ENCODE data around the gene TARBP2.

TARBP2 gene

DNA sequence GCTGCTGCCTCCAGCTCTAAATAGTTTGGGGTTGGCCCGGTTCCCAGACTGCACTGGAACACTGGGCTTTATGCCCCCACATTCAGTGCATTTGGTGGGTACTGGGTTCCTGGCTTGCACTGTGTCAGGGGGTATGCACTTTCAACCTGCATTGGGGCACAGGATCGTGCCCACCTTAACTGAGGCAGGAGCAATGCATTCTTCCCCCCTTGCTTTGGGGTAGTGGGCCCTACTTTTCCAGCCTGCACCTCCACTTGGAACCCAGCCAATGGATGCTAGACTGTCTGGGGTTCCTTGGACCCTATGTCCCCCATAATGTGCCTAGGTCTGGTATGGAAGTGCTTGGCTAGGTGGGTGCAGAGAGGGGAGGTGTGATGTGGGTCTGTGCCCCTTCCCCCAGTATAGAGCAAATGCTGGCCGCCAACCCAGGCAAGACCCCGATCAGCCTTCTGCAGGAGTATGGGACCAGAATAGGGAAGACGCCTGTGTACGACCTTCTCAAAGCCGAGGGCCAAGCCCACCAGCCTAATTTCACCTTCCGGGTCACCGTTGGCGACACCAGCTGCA lies 615 bp downstream of the TARBP2 start:
- TF ChIP-seq, protein P1, sequence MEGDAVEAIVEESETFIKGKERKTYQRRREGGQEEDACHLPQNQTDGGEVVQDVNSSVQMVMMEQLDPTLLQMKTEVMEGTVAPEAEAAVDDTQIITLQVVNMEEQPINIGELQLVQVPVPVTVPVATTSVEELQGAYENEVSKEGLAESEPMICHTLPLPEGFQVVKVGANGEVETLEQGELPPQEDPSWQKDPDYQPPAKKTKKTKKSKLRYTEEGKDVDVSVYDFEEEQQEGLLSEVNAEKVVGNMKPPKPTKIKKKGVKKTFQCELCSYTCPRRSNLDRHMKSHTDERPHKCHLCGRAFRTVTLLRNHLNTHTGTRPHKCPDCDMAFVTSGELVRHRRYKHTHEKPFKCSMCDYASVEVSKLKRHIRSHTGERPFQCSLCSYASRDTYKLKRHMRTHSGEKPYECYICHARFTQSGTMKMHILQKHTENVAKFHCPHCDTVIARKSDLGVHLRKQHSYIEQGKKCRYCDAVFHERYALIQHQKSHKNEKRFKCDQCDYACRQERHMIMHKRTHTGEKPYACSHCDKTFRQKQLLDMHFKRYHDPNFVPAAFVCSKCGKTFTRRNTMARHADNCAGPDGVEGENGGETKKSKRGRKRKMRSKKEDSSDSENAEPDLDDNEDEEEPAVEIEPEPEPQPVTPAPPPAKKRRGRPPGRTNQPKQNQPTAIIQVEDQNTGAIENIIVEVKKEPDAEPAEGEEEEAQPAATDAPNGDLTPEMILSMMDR (IDR thresholded peaks at IDR 0.05; ENCODE audit: insufficient read depth, low read depth, low read length, missing control alignments), result no peak
- no peak for DNase-seq (ENCODE audit: low read depth)
- peak overlapping the region; percentile 94 for H3K4me3 ChIP-seq (ENCODE audit: low read depth, low read length)

DNA sequence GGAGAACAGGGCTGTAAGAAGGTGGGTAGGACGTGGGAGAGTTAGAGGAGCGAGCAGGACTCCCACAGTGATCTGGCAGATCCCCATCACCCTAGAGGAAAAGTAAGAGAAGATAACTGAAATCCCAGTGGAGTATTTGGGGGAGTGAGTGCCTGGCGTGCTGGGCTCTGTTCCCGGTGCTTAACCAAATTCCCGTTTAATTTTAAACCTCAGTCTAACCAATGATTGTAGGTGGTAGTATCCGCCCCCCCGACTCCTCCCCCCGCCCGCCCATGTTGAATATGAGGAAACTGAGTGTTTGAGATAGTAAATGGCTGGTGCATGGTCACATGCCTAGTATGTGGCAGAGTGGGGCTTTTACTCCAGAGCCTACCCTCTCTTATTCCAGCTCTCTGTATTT lies 1.2 kb downstream of the TARBP2 start:
- H3K4me3 ChIP-seq (ENCODE audit: low read depth, low read length), result peak overlapping the region; percentile 94
- no peak for DNase-seq (ENCODE audit: low read depth)

DNA sequence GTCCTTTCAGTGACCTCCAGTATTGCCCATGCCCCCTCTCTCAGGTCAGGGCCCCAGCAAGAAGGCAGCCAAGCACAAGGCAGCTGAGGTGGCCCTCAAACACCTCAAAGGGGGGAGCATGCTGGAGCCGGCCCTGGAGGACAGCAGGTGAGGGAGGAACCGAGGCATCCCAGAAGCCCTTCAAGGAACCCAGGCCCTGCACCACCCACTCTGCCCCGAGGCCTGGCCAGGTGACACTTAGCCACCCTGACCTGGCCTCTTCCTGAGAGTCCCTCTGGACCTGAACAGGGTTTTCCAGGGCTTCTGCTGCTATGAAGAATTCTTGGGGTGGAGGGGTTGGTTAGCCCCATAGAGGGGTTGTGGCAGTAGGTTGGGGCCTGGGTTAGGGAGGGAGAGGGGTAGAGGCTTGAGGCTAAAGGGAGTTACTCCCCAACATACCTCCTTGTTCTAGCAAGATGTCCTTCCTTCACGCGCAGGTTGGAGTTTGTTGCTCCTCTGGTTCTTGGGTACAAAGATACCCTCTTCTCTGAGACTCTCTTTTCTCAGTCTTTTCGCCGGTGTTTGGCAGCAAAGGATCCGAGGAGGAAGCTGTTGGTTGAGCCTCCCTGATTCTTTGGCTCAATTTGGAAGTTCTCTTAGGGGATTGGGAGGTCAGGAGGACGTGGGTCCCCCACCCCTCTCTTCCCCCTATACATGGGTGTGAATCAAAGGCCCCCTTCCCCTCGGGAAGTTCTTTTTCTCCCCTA lies 2.1 kb downstream of the TARBP2 start:
- H3K4me3 ChIP-seq (ENCODE audit: low read depth, low read length), result no peak overlapping the region
- TF ChIP-seq, protein P1 (IDR thresholded peaks at IDR 0.05; ENCODE audit: insufficient read depth, low read depth, low read length, missing control alignments), result no peak
- no peak for DNase-seq (ENCODE audit: low read depth)

More for the DNA sequence above, 1.2 kb downstream of the TARBP2 start:
- TF ChIP-seq, protein P1 (IDR thresholded peaks at IDR 0.05; ENCODE audit: insufficient read depth, low read depth, low read length, missing control alignments), result no peak

DNA sequence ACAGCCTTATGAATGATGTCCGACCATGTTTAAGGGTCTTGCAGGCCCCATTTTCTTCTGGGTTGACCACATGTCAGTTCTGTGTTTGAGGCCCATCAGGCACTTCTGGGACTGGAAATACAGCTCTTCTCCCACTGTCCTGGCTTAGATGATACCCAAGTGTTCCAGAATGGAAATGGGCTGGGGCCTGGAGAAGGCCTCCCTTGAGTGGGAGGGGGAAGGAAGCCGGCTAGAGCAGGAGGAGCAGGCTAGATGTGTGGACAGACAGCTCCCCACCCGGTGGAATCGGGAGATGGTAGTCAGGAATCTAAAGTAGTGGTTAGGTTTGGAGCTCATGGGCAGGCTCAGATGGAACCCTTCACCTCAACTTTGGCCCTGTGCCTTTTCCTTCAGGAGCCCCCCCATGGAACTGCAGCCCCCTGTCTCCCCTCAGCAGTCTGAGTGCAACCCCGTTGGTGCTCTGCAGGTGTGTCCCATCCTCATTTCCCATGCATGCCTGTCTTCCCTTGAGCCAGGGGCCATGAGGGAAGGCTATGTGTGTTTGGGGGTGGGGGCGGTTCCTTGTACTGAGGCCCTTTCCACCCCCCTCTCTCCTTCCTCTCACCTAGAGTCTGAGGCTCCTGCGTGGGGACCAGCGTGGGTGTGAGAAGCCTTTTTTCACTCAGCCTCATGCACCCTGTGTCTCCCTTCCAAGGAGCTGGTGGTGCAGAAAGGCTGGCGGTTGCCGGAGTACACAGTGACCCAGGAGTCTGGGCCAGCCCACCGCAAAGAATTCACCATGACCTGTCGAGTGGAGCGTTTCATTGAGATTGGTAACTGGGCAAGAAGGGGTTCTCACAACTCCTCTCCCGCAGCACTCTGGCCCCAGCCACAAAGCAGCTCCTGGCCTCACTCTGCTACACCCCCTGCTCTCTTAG lies 3.2 kb downstream of the TARBP2 start:
- H3K4me3 ChIP-seq (ENCODE audit: low read depth, low read length), result no peak overlapping the region
- no peak for DNase-seq (ENCODE audit: low read depth)
- TF ChIP-seq, protein P1 (IDR thresholded peaks at IDR 0.05; ENCODE audit: insufficient read depth, low read depth, low read length, missing control alignments), result no peak

DNA sequence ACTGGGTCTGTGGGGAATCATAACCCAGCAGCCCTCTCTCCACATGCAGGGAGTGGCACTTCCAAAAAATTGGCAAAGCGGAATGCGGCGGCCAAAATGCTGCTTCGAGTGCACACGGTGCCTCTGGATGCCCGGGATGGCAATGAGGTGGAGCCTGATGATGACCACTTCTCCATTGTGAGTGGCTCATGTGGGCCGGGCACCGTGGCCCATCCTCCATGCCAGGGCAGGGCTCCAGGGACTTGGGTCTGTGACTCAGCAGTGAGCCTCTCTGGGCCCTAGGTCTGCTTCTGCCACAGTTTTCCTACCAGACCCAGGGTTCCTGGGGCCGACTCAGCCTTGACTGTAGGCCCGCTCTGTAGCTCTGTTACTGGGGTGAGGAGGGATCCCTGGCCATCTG lies 4.0 kb downstream of the TARBP2 start:
- TF ChIP-seq, protein P1 (IDR thresholded peaks at IDR 0.05; ENCODE audit: insufficient read depth, low read depth, low read length, missing control alignments), result no peak
- H3K4me3 ChIP-seq (ENCODE audit: low read depth, low read length), result no peak overlapping the region
- DNase-seq (ENCODE audit: low read depth), result no peak

DNA sequence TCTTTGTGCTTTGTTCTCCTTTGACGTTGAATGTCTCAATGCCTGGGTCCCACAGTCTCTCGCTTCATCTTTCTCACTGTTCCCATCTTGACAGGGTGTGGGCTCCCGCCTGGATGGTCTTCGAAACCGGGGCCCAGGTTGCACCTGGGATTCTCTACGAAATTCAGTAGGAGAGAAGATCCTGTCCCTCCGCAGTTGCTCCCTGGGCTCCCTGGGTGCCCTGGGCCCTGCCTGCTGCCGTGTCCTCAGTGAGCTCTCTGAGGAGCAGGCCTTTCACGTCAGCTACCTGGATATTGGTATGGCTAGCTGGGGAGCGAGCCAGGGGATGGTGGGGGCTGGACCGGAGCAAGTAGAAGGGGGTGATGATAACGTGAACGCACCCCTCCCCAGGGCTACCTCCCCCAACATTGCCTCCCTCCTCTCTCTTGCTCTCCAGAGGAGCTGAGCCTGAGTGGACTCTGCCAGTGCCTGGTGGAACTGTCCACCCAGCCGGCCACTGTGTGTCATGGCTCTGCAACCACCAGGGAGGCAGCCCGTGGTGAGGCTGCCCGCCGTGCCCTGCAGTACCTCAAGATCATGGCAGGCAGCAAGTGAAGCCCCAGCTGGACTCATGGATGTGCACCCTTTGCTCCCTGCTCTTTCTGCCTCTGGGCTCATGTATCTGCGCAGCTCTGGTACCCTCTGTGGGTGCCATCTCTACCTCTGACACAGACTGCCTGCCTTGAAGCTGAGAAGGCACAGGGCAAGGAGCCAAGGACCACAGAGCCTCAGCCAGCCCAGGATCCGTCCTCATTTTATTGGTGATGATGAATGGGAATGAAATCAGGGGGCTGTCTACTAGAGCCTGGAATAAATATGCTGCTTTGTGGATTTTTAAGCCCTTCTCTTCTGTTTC lies 4.7 kb downstream of the TARBP2 start:
- H3K4me3 ChIP-seq (ENCODE audit: low read depth, low read length), result no peak overlapping the region
- TF ChIP-seq, protein P1 (IDR thresholded peaks at IDR 0.05; ENCODE audit: insufficient read depth, low read depth, low read length, missing control alignments), result no peak
- no peak for DNase-seq (ENCODE audit: low read depth)

Measured in GM12865 (cell line).